Activated CD8-positive, alpha-beta memory T cell treated with anti-CD3 and anti-CD28 coated beads for 48 hours (primary cell): ENCODE data around the gene TCIRG1.

Experiments used
- DNase-seq, 3 experiments: peaks; one replicate each; pipeline ENCODE4 v3.0.0-alpha.2; 2020; ENCODE audit warnings: low read depth in 2 of 3, low spot score in 2 of 3

Gene TCIRG1

GRCh38 chr11:68036141-68036716, 2.6 kb upstream of the TCIRG1 start:
- DNase-seq = no peak

- no peak for DNase-seq
These were observed 2.0 kb upstream of the TCIRG1 start for GRCh38 chr11:68036717-68037239.

- DNase-seq = no peak
These were observed 1.2 kb upstream of the TCIRG1 start for GRCh38 chr11:68037411-68038225.

DNA sequence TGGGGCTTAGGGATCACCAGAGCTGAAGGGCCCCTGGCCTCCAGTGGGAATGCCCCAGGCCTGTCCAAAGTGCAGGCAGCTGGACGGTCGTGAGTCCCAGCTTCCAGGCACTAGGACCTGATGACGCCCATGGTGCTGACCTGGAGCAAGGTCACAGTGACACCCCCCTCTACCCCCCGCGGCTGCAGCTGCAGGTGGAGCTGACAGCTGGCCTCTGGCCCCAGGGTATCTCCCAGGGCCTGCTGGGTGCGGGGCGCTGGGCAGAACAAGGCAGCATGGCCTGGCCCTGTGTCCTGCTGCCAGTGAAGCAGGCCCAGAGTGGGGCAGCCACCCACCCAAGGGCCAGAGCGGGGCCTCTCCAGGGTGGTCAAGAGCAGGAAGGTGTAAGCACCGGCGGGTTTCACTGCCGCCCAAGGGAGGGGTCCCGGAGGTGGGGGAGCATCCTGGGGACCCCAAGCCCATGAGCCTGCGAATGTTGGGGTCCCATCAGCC, 553 bp upstream of the TCIRG1 start:
- no peak for DNase-seq

DNA sequence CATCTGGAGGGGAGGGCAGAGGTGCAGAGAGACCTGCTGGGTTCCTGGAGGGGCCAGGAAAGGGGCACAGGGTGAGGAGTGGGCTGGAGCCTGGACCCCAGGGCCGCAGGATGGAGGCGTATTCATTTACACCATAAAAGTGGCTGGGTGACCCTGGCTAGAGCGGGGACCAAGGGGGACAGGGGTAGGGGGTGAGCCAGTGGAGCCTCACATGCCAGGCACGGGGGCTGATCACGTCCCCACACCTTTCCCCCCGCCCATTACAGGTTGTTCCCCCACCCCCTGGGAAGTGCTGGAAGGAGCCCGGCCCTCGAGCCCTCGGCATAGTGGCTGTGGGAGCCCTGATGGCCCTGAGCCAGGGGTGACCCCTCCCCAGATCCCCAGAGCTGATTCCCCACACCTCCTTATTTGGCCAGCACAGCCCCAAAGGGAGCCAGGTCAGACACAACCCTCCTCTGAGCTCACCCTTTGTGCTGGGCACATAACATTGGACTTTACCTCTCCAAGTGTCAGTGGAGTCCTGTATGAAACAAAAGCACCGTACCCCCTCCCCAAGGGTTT, 781 bp downstream of the TCIRG1 start:
- DNase-seq = no peak

GRCh38 chr11:68040101-68040956, 1.5 kb downstream of the TCIRG1 start:
- DNase-seq = peak in 1 of 3 experiments; percentile 26

DNA sequence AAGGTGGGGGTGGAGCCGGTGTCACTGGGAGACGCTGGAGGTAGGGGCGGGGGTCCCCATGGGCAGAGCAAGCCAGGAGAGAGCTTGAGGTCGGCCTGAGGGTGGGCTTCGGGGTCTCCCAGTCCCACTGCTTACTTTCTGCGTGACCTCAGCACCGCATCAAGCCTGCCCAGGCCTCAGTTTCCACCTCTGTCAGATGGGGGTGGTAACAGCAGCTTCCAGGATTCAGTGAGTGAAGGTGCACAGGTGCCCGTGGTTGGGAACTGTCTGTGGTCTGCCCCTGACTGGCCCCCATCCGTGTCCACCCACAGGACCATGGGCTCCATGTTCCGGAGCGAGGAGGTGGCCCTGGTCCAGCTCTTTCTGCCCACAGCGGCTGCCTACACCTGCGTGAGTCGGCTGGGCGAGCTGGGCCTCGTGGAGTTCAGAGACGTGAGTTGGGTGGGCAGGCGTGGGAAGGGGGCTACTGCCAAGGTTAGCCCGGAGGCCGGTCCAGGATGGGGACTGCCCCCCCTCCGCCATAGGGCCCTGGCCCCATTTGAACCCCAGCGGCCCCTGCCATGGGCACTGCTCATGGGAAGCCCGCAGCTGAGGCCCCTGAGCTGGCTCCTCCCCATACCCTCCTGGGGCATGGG, 2.2 kb downstream of the TCIRG1 start:
- no peak for DNase-seq

DNA sequence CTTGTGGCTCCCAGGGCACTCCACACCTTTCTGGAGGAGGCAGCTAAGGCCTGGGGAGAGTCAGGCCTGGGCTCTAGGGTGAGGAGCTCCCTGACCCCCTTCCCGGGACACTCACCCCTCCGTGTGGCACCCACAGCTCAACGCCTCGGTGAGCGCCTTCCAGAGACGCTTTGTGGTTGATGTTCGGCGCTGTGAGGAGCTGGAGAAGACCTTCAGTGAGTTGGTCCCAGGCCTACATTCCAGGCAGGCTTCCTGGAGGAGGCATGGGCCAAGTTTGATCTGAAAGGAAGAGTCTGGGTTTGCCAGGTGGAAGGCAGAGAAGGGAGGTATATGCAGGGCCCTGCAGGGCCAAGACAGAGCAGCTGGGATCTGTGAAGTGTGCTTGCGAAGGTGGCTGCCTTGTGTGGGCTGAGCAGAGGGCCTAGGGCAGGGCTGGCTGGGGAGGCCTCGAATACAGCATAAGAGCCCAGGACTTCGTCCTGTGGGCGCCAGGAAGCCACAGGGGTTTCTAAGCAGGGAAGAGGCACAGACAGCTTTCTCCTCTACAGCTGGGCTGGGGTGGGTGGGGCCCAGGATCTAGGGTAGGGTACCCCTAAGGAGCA, 2.9 kb downstream of the TCIRG1 start:
- no peak for DNase-seq

DNA sequence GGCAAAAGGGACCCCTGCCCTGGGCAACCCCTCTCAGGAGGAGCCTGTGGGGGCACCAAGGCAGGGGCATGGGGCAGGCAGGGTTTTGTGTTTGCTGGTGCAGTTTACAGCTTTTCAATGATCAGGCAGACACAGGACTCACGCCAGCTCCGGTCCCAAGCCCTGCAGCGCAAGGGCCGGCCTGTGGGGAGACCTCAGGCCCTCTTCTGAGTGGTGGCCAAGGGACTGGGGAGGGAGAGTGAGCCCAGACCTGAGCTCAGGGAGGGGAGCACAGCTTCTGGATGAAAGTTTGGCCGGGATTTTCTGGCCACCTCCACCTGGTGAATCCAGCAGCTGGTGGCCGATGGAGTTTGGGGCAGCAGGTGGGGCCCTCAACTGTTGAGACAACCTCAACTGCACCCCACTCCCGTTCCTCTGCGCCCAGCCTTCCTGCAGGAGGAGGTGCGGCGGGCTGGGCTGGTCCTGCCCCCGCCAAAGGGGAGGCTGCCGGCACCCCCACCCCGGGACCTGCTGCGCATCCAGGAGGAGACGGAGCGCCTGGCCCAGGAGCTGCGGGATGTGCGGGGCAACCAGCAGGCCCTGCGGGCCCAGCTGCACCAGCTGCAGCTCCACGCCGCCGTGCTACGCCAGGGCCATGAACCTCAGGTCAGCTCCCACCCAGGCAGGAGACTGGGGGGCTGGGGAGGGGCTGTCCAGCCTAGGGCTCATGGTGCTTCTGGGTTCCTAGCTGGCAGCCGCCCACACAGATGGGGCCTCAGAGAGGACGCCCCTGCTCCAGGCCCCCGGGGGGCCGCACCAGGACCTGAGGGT, 3.6 kb downstream of the TCIRG1 start:
- DNase-seq = no peak

- DNase-seq = no peak
These were observed 4.2 kb downstream of the TCIRG1 start for GRCh38 chr11:68043029-68043348.

DNA sequence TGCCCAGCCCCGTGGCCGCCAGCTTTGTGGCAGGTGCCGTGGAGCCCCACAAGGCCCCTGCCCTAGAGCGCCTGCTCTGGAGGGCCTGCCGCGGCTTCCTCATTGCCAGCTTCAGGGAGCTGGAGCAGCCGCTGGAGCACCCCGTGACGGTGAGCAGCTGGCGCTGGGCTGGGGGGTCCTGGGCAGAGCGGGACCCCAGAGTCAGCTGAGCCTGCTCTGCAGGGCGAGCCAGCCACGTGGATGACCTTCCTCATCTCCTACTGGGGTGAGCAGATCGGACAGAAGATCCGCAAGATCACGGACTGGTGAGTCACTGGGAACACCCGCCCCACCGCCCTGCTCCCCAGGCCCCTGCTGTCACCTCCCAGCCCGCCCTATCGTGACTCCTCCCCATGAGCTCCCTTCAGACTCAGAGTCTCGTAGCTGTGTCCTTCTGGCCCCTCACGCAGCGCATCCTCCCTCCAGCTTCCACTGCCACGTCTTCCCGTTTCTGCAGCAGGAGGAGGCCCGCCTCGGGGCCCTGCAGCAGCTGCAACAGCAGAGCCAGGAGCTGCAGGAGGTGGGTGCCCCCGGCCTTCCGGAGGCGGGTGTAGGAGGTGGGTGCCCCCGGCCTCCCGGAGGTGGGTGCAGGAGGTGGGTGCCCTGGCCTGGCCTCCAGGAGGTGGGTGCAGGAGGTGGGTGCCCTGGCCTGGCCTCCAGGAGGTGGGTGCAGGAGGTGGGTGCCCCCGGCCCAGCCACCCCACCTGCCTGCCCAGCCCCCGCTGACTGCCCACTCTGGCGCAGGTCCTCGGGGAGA, 4.7 kb downstream of the TCIRG1 start:
- no peak for DNase-seq

GRCh38 chr11:68044145-68044813, 5.5 kb downstream of the TCIRG1 start:
- no peak for DNase-seq

DNA sequence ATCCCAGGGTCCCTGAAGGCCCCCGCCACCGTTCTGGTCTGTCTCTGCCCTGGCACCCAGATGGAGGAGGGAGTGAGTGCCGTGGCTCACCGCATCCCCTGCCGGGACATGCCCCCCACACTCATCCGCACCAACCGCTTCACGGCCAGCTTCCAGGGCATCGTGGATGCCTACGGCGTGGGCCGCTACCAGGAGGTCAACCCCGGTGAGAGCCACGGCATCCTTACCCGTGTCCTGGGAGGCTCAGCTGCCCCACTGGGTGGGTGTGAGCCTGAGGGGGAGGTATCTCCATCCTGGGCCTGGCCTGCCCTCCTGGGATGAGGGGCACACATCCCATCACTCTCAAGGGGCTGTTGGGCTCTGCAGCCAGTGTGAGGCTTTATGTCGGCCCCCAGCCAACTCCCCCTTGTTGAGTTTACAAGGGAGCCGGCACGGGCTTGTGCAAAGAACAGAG, 6.1 kb downstream of the TCIRG1 start:
- DNase-seq = no peak

DNA sequence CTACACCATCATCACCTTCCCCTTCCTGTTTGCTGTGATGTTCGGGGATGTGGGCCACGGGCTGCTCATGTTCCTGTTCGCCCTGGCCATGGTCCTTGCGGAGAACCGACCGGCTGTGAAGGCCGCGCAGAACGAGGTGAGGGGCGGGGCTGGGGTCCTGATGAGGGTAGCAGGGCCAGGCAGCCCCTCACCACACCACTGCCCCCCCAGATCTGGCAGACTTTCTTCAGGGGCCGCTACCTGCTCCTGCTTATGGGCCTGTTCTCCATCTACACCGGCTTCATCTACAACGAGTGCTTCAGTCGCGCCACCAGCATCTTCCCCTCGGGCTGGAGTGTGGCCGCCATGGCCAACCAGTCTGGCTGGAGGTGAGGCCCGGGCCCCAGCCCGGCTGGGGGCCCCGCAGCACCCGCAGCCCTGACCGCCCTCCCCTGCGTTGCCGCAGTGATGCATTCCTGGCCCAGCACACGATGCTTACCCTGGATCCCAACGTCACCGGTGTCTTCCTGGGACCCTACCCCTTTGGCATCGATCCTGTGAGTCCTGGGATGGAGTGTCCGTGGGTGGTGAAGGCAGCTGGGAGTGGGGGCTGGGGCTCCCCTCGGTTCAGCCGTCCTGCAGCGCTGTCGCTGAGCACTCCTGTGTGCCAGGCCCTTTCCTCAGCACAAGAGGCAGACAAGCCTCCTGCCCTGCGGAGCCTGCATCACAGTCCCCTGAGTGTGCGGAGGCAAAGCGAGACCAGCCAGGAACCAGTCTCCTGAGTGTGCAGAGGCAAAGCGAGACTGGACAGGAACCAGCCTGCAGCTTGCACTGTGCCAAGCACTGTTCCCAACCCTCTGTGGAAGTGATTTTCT, 8.8 kb downstream of the TCIRG1 start:
- no peak for DNase-seq

DNA sequence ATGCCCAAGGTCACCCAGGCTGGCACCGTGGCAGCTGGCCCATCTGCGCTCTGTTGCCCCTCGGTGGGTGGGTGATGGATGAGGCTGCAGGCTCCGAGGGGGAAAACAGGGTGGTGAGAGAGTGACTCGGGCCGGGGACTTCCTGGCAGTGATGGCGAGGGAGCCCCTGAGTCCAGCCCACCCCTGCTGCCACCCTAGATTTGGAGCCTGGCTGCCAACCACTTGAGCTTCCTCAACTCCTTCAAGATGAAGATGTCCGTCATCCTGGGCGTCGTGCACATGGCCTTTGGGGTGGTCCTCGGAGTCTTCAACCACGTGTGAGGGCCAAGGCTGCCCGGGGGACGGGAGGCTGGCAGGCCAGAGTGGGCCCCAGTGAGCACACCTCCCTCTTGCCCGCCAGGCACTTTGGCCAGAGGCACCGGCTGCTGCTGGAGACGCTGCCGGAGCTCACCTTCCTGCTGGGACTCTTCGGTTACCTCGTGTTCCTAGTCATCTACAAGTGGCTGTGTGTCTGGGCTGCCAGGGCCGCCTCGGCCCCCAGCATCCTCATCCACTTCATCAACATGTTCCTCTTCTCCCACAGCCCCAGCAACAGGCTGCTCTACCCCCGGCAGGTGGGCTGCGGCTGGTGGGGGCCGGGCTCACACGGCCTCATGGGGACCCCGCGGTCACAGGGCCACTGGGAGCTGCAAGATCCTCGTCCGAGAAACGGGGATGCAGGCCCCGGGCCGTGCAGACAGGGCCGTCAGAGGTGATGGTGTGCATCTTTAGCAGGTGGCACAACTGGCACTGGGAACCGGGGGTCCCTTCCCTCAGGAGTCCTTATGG, 10.1 kb downstream of the TCIRG1 start:
- DNase-seq = no peak
